Hematopoietic multipotent progenitor cell treated with erythropoietin and hydrocortisone succinate and interleukin-3 and kit ligand, for 17 days (in vitro differentiated cells): ENCODE results near the gene KCTD16.

Experiments
- DNase-seq: peaks from one replicate; pipeline ENCODE4 v3.0.0-alpha.2; 2015; ENCODE audit warnings: low spot score

KCTD16 gene

DNA sequence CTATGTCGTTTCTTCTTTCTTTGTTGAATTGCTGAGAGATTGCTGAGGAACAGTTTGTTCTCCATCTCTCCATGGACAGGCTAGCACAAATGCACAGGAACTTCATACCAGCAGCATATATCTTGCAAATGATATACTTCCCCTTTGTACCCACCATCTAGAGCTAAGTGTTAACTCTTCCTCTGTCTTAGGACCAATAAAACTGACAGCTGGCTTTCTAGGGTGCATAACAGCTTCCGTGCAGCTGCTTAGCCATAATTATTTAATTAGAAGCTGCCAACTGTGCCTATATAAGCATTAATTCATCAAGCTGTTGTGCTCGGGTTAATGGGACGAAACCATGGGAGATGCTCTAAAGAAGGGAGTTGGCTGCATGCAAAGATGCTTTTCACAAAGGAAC lies 38.7 kb downstream of the KCTD16 start:
- no peak for DNase-seq

DNA sequence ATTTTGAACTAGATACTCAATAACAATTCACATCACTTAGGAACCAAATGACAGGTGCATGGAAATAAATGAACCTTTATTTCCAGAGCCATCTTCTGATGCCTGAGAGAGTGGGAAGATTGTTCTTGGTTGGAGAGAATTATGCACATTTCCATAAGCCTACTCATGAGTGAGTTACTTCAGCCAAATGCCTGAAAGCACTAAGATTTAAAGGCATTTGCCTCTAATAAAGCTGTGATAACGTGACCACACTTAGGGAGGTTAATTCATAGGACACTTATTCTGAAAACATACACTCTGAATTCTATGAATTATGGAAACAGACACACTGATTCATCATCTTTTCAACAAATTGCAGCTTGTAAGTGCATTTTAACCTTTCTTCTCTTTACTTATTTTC lies 40.0 kb downstream of the KCTD16 start:
- no peak for DNase-seq

DNA sequence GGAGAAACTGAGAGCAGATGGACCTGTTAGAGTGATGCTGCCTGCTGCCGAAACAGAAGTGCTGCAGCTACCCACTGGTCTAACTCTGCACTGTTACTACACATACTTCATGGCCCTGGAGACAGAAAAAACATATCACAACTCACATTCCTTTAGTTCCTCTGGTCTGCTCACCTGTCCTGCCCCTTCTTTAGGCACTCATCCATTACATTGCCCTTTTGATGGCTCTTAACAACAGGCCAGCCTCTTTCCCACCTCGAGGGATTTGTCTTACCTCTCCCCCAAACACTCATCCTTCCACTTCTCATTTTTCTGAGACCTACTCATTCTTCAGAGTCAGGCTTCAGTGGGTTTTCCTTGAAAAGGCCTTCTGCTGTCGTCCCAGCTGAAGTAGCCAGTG lies 49.2 kb downstream of the KCTD16 start:
- DNase-seq = no peak

DNA sequence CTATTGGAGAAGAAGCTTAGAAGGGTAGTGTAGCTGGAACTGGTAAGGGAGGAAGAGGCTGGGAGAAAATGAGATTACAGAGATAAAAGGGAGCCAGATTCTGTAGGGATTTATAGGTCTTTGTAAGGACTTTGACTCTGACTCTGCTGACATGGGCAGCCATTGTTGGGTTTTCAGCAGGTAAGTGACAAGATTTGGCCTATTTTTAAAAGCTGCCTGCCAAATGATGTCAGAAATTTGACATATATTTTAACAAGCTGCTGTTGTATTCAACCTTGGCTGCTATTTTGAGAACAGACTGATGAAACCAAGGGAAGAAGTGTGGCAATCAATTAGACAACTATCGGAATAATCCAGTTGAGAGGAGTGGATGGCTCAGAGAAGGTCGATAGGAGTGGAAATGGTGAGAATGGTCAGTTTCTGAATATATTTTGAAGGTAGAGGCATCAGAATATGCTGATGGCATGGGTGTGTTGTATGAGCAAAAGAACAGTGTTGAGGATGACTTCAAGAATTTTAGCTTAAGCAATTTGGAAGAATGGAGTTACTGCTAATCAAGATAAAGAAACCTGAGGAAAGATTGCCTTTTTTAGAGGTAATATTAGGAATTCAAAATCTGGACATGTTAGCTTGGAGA lies 56.8 kb downstream of the KCTD16 start:
- DNase-seq = no peak

DNA sequence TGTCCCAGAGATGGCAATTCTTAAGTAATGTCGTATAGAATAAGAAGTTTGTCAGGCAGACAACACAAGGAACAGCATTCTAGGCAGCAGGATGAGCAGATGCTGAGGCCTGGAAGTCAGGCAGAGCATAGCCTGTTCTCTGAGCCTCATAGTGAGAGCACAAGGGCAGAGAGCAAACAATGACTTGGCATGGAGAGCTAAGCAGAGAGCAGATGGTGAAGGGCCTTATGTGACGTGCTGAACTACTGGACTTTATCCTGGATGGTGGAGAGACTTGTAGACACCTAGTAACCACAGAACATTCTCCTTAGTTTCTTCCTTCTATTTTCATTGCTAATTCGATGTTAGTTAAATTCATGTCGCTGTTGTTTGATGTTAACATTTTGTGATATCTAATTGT lies 60.1 kb downstream of the KCTD16 start:
- DNase-seq = no peak

DNA sequence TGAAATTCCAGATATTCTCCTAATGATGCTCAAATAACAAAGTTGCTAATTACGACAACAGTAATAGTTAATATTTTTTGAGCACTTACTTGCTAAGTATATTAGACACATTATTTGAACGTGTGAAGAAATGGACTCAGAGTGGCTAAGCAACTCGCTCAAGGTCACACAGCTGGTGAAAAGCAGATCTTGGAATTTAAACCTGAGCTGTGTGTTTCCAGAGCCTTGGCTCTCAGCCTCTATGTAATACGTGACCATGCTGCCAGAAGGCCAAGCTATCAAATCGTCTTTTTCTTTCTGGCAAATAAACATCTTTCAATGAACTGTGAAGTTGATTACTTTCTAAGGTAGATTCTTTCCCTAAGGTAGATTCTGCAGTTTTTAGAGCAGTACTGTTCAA lies 61.6 kb downstream of the KCTD16 start:
- DNase-seq = no peak

DNA sequence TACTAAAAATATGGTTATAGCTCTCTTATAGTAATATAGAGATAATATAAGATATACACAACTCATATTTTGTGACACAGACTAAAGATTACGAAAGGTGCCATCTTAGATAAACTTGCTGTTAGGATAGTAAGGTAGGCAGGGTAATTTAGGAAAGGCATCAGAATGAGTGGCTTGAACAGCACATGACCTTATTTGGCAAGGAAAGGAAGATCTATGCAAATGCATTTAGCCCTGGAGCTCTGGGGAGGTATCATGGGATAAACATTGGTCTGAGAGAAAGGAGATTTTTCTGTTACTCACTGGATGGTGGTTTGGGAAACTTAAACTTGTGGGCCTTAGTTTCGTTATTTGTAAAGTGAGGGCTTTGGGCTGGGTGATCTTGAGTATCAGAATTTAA lies 65.8 kb downstream of the KCTD16 start:
- DNase-seq = no peak

DNA sequence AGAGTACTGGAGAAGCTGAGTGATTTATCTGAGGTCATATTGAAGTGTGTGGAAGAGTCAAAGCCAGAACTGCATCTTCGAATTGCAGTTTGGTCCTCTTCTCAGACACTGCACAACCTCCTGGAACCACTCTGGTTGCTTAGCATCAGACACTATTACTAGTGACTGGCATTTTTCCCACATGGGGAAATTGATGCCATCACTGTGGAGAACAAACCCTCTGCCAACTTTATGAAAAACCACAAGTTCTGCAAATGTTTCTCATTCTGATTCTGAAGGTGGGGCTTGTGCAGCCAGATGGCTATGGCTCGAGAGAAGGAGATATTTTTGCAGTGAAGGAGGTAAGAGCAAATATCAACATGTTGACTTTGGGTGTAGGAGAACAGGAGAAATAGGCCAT lies 67.2 kb downstream of the KCTD16 start:
- DNase-seq = no peak

DNA sequence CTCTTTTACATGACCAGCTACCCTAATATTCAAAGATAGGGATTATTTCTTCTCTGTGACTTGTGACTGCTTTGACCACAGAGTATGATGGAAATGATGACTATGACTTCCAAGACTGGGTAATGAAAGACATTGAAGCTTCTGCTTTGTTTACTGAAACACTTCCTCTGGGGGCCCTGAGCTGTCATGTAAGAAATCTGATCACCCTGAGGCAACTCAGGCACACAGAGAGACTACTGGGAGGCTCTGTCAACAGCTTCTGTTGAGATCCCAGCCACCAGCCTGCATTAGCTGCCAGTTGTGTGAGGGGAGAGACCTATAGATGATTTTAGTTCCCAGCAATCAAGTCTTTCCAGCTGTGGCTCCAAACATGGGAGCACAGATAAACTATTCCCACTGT lies 76.5 kb downstream of the KCTD16 start:
- DNase-seq = no peak

DNA sequence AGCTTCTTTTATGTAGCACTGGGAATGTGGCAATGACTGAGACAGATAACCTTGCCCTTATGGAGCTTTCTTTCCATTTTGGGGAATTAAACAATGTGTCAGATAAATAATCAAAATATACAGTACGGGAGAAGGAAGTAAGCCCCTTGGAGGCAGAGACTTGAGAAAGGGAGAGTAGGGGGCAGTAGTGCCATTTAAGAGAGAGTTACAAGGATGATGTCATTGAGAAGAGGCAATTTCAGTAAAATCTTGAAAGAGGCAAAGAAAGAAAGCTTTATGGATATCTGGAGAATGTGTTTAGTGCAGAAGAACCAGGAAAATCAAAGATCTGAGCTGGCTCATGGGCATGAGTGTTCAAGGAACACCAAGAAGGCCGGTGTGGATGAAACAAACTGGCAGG lies 77.3 kb downstream of the KCTD16 start:
- DNase-seq = no peak

DNA sequence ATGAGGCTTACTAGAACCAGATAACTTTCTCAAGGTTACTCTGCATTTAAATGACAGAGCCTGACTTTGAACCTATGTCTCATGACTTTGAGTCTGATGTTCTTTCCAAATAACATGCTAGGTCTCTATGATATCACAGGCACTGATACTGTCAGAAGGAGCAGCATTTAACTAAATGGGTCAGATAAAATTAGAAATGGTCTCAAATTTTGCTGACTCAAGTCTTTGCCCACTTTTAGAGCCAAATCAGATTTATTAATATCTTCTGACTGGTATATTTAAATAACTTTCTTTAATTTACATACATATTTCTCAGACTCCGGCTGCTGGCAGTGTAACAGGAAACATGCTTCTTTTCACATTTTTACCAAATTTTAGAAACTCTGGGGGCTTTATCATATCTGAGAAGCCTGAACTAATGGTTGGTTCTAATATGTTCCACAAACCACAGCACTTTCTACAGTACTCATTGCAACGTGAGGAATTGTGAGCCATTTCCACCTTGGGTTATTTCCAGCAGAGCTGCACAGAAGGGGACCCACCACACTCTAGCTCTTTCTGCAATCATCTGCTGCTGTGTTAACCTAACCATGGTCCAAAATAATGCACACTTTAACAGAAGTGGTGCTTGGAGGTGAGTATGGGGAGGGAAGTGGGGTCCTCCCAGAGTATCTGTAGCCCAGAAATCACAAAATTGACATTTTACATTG lies 79.2 kb downstream of the KCTD16 start:
- DNase-seq = no peak

DNA sequence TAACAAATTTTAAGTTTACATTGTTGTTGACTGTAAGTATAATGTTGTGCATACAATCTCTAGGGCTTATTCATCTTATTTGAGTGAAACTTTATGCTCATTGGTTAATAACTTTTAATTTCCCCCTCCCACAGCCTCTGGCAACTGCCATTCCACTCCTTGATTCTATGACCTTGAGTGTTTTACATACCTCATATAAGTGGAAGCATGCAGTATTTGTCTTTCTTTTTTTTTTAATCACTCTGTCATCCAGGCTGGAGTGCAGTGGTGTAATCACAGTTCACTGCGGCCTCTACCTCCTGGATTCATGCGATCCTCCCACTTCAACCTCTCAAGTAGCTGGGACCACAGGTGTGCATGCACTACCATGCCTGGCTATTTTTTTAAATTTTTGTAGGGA lies 83.9 kb downstream of the KCTD16 start:
- DNase-seq = no peak

DNA sequence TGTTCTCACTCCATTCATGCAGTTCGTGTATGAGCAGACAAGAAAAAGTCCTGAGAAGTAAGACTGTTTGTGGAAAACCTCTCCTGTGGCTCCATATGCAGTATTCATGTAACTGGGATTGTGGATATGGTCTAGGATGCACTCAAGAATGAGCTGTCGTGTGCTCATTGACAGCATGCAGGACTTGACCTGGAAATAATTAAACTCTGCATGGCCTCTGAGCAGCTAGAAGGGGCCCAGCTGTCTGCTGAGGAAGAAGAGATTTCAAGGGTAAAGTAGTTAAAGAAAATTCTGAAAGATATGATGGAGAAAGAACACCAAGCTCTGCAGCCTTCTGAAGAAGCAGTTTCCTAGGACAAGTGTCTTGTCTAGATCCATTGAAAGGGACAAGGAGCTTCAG lies 89.4 kb downstream of the KCTD16 start:
- no peak for DNase-seq

DNA sequence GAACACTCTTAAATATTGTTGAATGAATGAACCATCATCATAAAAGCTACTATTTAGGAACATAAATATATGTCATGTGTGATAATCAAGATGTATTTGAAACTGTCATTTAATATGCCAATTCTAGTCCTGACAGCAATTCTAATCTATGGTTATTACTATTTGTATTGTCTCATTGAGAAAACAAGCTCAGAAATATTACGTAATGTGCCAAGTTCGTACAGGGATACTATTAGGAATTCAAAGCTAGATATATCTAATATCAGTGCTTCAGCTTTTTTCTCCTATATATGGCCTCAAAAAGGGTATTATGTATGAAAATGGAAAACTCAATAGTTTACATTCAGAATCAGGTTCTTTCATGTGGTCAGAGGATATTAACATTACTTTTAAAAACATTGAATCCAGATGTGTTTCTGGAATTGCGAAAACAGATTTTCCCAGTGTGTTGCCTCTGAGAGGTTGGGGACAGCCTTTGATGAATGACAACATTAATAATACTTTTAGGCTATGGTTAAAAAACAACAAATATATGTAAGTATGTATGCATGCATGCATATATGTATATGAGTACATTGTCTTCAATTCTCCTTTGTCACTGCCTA lies 95.1 kb downstream of the KCTD16 start:
- DNase-seq = no peak

DNA sequence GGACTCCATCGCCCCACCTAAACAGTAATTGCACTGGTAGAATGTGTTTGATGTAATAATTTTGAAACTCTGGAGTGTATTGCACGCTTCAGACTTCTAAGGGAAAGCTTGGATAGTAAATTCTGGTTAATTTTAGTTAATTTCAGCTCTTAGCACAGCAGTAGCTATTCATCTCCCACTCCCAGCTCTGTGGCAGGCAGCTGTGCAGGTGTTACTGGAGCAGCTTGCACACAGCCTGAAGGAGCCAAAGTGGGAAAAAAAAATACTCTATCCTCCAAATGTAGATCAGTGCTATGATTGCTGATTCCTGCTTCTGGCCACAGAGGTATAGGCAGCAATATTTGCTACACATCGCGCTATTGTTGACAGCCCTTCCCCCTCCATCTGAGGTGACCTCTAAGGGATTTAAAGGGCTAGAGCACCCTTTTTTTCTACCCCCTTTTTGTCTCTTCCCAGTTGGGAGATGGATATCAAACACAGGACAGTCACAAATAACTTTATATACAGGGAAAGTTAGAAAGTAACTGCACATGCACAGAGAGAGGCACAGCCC lies 97.4 kb downstream of the KCTD16 start:
- no peak for DNase-seq

DNA sequence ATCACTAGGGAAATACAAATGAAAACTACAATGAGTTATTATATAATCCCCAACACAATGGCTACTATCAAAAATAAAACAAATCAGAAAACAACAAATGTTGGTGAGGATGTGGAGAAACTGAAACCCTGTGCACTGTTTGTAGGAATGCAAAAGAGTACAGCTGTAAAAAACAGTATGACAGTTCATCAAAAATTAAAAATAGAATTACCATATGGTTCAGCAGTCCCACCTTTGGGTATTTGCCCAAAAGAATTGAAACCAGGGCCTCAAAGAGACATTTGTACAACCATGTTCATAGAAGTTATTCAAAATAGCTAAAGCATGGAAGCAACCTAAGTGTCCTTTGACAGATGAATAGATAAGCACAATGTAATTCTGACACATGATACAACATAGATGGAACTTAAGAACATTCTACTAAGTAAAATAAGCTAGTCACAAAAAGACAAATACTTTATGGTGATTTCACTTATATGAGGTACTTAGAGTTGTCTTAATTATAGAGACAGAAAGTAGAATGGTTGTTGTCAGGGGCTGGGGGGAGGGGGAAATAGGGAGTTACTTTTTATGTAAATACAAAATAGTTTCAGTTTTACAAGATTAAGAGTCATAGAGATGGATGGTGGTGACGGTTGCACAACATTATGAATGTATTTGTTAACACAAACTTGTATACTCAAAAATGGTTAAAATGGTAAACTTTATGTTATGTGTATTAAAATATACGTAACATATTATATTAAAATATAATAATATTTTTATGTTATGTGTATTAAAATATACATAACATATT lies 102.8 kb downstream of the KCTD16 start:
- no peak for DNase-seq

DNA sequence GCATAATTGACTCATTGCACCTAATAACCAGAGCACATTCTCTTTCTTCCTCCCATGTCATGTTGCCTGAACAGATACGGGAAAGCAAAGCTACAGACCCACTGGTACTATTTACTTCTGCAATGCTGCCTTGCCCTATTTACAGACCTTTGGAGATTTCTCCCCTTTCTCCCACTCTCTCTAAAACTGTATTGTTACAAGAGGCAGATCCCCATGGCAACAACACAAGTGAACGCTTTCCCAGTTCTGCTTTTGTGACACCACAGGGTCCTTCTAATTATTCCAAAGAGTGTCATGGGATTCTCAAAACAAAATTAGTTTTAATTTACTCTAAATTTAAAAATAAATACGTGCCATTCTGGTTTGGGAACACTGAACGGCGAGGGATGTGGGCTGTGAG lies 104.7 kb downstream of the KCTD16 start:
- DNase-seq = no peak

DNA sequence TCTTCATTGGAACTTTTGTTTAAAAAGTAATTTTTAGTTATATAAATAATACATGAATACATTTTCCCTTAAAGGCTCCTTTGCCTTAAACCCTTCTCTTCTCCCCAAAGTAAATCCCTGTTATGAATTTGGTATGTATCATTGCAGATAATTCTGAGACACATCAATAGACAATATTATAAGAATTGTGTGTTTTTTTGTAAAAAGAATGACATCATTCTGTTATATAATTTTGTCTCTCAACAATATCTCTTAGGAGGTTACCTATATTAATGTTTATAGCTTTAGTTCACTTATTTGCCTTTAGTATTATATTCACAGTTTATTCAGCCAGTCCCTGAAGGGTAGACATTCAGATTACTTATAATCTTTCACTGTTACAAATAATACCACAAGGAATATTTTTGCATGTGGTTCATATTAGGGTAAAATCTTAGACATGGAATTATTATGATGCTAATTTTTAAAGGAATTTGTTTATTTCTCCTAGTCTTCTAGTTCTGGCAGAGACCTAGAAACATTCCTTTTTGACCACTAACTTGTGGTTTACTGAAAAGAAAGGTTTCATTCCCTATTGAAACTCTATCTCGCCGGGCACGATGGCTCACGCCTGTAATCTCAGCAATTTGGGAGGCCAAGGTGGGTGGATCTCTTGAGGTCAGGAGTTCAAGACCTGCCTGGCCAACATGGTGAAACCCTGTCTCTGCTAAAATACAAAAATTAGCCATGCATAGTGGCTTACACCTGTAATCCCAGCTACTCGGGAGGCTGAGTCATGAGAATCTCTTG lies 105.6 kb downstream of the KCTD16 start:
- DNase-seq = no peak

DNA sequence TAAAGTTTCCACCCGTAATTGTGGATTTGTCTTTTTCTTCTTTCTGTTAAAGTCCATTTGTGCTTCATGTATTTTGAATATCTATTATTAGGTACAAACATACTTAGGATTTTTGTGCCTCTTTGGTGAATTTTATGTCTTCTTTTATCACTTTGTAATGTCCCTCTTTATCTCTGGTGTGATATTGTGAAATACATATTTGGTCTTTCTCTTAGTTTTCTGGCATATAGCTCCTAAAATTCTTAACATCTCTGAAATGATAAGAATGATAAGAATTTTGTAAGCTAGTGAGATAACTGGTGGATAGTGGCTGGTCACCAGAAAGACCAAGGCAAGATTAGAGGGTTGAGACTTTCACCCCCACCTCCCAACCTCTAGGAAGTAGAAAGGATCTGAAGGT lies 111.1 kb downstream of the KCTD16 start:
- no peak for DNase-seq

DNA sequence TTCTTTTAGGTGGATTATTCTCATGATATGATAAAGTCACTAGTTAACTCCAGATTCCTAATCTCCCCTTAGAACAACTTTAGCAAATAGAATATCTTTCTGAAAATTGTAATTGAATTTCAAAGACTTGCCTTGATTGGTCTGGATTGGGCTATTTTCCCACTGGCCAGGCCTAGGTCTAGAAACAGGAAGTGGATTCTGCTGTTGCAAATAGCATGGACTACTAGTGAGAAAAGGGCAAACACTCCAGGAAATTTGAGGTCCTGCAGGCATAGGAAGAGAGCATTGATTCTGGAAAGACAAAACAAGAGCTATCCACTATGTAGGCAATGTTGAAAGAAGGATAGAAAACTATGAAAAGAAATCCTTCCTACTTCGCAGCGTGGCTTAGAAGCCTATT lies 113.4 kb downstream of the KCTD16 start:
- DNase-seq = no peak

DNA sequence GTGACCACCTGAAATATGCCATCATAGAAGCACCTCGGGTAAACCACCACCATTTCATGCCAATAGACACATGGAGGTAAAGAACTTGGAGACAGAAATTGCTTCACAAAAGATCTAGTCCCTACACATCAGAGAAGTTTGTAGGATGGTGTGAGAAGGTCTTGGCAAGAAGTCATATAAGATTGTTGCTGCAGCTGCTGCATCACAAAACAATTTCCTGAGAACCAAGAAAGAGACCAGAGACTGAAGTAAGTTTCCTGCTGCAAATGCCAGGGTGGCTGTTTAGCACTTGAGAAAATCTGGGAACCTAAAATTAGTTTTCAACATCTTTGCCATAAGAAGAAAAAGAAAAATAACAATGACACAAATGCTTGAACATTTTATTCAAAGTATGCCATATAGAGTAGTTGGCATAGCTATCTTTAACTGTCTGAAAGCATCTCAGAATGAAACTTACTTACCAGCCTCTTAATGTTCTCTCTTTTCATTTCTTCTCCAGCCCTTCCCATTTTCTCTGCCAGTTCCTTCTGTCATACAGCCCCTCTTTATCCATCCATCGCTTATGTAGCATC lies 114.3 kb downstream of the KCTD16 start:
- DNase-seq = no peak
